HG02642 (cell line): ENCODE measurements around the gene PNPLA6.

Source experiments
- ATAC-seq: cut with Tn5 transposase; IDR thresholded peaks from one replicate; pipeline ENCODE4 v1.9.1; 2021; ENCODE audit warnings: mild to moderate bottlenecking; ENCODE audit not compliant: unreplicated experiment, poor library complexity

PNPLA6 gene

DNA sequence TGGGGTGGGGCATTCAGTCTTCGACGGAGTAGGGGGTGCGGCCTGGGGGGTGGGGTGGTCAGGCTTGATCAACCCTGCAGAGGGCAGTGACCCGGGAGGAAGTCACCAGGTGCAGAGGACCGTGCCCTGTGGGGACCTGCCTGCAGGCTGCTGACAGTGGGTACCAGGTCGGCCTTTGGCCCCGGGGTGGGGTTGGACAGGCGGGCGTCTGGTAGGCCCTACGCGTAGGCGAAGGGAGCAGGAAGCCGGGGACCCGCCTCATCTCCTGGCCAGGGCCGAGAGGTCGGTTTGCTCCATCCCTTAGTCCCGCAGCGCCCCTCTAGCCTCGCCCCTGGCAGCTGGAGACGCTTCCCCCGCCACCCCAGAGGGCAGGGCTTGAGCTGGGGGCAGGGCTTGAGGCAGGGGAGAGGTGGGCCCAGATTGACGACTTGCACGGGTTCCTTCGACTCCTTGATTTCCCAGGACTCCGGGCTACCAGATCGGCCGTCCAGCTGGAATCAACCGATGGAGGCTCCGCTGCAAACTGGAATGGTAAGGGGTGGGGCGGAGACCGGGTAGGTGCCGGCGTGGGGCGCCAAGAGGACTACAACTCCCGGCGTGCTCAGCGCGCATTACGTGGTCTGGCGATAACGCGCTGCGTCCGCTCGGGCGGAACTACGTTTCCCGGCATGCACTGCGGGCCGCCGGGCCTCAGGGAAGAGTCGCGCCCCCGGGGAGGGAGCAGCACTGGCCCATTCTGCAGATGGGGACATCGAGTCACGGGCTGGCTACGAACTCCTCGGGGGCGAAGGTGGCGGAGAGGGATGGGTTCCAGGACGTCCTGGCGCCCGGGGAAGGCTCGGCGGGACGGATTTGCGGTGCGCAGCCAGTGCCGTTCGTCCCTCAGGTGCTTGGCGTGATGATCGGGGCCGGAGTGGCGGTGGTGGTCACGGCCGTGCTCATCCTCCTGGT is at the start of gene PNPLA6:
TSS of gene PNPLA6 (plus strand) at position 671 of the 951 bp plus-strand sequence. CDS start at position 743, 72 bp downstream.
- ATAC-seq, result peak; percentile 69

DNA sequence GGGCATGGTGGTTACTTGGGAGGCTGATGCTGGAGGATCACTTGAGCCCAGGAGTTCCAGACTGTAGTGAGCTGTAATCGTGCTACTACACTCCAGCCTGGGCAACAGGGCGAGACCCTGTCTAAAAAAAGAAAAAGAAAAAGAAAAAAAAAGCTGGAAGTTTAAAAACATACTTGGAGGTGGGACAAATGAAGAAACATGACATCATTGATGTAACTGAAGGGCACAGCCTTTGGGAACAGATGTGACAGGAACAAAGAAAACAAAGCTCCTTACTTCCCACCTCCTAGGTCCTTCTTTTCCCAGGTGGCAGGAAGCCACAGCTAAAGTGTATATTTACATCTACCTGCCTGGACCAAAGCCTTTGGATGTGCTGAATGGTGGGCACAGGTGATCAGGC is 48.6 kb upstream of the PNPLA6 start:
- no peak for ATAC-seq

GRCh38 chr19:7488736-7489353 is 46.7 kb upstream of the PNPLA6 start, which contains the start of gene PEX11G:
Gene PEX11G, minus strand, starts transcription at chr19:7489035. Its CDS starts 25 bp downstream, at chr19:7489010.
- peak; percentile 81 for ATAC-seq

GRCh38 chr19:7489609-7490044 is 45.9 kb upstream of the PNPLA6 start:
- ATAC-seq, result no peak

GRCh38 chr19:7492142-7492541 is 43.4 kb upstream of the PNPLA6 start:
- ATAC-seq, result no peak

GRCh38 chr19:7492558-7492957 is 43.0 kb upstream of the PNPLA6 start:
- no peak for ATAC-seq

- ATAC-seq, result no peak
Observed at GRCh38 chr19:7494416-7495098, 41.0 kb upstream of the PNPLA6 start.

DNA sequence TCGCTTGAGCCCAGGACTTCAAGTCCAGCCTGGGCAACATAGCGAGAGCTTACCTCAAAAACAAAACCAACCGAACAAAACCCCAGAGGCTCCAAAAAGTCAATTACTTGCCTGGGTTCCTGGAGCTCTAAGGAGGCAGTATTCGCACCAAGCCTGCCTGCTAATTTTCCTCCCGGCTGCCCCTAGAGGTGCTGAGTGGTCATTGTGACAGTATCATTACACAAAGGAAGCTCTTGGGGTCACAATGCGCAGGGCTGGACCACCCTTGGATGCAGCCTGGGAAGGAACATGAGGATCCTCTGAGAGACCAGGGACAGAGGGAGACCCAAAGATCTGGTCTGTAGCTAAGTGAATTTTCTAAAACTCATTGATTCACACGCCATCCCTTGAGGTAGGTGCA is 38.2 kb upstream of the PNPLA6 start:
- ATAC-seq, result no peak

DNA sequence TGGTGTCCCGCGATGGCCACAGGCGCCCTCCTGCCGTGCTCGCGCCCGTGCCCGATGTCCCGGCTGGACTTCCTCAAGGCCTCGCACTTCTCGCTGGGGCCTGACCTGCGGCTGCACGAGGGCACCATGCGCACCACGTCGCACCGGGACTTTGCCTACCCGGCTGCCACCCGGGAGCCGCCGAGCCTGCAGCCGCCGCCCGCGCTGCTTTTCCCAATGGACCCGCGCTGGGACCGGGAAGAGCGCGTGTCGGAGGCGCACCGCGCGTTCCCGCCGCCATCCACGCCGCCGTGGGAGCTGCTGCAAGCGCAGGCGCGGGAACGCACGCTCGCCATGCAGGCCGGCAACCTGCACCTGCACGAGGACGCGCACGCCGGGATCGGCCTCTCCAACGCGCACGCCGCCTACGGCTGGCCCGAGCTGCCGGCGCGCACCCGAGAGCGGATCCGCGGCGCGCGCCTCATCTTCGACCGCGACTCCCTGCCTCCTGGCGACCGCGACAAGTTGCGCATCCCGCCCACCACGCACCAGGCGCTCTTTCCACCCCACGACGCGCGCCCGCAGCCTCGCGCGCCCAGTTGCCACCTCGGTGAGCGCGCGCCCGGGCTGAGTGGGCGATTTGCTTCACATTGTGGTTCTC is 34.6 kb upstream of the PNPLA6 start:
- no peak for ATAC-seq

- ATAC-seq, result no peak
Observed at GRCh38 chr19:7502552-7502951, 33.0 kb upstream of the PNPLA6 start.

DNA sequence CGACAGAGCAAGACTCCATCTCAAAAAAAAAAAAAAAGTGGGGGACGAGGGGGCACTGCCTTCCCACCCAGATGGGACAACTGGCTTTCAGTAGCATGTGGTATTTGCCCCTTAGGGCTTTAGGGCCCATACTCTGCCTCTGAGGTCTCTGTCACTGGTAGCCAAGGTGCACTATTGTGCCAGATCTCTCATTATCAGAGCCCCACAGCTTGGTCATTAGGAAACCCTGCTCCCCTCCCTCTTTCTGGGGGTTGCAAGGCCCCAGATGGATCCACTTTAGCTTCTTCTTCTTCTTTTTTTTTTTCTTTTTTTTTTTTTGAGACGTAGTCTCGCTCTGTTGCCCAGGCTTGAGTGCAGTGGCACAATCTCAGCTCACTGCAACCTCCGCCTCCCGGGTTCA is 30.8 kb upstream of the PNPLA6 start:
- ATAC-seq, result no peak

GRCh38 chr19:7505288-7505681 is 30.2 kb upstream of the PNPLA6 start:
- ATAC-seq, result no peak

DNA sequence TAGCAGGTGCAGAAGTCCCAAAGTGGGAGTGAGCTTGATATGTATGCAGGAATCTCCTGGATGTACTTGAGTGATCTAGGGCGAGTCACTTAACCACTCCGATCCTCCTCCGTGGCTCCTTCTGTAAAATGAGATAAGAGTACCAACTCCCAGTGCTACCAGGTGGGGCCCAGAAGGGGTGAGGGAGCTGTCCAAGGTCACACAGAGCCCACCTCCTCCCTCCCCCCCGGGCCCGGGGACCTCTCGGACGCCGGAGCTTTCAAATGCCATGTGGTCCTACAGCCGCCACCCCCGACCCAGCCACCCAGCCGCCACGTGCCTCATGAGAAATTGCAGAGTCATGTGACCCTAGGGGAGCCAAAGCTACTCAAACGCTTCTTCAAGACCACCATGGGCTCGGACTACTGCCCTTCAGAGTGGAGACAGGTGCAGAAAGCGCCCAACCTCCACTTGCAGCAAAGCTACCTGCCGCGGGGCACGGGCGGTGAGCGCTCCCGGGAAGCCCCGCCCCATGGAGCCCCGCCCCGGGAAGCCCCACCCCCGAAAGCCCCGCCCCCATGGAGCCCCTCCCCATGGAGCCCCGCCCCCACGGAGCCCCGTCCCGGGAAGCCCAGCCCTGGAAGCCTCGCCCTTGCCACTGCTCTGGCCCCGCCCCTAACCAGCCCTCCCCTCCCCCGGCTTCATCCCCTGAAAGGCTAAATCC is 29.7 kb upstream of the PNPLA6 start:
- no peak for ATAC-seq

GRCh38 chr19:7506385-7507328 is 28.9 kb upstream of the PNPLA6 start:
- no peak for ATAC-seq

GRCh38 chr19:7507884-7508283 is 27.6 kb upstream of the PNPLA6 start:
- no peak for ATAC-seq

DNA sequence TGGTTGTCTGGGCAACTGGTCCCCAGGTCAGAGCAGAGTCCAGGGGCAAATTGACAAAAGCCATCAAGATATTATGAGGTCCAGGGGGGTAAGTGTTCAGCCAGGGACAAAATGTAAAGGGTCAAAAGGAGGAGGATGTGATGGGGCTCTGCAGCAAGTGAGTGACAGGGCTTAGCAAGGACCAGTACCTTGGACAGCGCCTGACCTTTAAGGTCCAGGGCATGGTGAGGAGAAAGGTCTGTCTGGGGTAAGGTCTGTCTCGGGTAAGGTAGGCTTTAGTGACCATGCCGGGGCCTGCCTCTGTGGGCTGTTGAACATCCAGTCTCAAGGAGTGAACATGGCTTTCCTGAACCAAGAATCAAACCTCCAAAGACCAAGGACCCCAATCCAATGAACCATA is 25.9 kb upstream of the PNPLA6 start:
- ATAC-seq, result no peak

DNA sequence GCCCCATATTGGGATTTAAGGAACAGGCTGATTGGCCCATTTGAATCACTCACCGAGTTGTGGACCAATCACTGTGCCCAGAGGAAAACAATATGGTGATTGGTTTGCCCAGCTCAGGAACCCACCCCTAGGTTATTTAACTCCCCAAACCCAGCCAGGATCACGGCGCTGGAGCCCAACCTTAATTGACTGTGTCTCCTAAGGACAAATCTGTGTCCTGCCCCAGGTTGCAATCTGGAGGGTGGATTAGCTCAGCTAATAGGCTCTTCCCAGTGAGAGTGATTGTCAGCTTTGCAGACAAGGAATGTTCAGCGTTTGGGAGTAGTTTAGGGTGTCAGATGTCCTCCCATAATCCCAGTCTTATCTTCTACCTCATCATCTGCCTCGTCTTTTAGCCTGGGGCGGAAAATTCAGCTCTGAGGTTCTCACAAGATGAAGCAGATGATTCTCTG is 23.1 kb upstream of the PNPLA6 start:
- ATAC-seq, result no peak

GRCh38 chr19:7513809-7514642 is 21.5 kb upstream of the PNPLA6 start:
- no peak for ATAC-seq
